Activated CD8-positive, alpha-beta T cell treated with anti-CD3 and anti-CD28 coated beads, Interleukin-2, amount 10 ng/mL, durations not matched to agents 7 days and 5 days (primary cell): ENCODE data around the gene HAUS3. TPM values are rescaled to one million over a fixed set of nuclear protein-coding genes. Genes with fewer than 3 reads are reported as not detected.

Source experiments
- ATAC-seq: fragments of 150-1000 bp; cut with Tn5 transposase; one replicate; pipeline ENCODE4 v1.10.0; 2021; ENCODE audit warnings: moderate library complexity
- CTCF ChIA-PET: fragments of 350-600 bp; sonication (Branson Sonifier 250); formaldehyde crosslinking; loops from one replicate; lab custom pipeline; 2021; ENCODE audit warnings: antibody characterized with exemption; lab: Charles Lee
- POLR2A ChIA-PET: fragments of 350-600 bp; sonication (Branson Sonifier 250); formaldehyde crosslinking; loops from one replicate; lab custom pipeline; 2021; ENCODE audit warnings: antibody characterized with exemption; lab: Charles Lee
- DNase-seq: peaks from one replicate; pipeline ENCODE4 v3.0.0-alpha.2; 2020
- H3K27ac Mint-ChIP-seq: one replicate; pipeline ENCODE4 v1.8.0; 2021; ENCODE audit warnings: mild to moderate bottlenecking, mixed read lengths
- H3K27me3 Mint-ChIP-seq: one replicate; pipeline ENCODE4 v1.8.0; 2021; ENCODE audit warnings: low read depth, mixed read lengths
- H3K36me3 Mint-ChIP-seq: one replicate; pipeline ENCODE4 v1.8.0; 2021; ENCODE audit warnings: low read depth, mixed read lengths
- H3K4me1 Mint-ChIP-seq: one replicate; pipeline ENCODE4 v1.8.0; 2021; ENCODE audit warnings: low read depth, mixed read lengths
- H3K4me3 Mint-ChIP-seq: one replicate; pipeline ENCODE4 v1.8.0; 2021; ENCODE audit warnings: mild to moderate bottlenecking, mixed read lengths
- H3K9me3 Mint-ChIP-seq: one replicate; pipeline ENCODE4 v1.8.0; 2022; ENCODE audit warnings: mixed read lengths; ENCODE audit not compliant: insufficient read depth
- total RNA-seq, 2 experiments: library from RNA; stranded (reverse); gene quantifications; one replicate each; pipeline ENCODE4 v1.2.3, GENCODE V29; 2021

The HAUS3 gene
- total RNA-seq, 2 experiments from 2014 or later = 22.0 to 25.8 TPM

GRCh38 chr4:2274320-2275043 lies 32.6 kb upstream of the HAUS3 start:
- Mint-ChIP-seq H3K4me1 (no peaks in the 10 kb centered on the region), H3K4me3 (no peak overlapping the region), H3K27me3 (no peaks in the 10 kb centered on the region), H3K27ac (no peak overlapping the region), H3K9me3 (no peaks in the 10 kb centered on the region), H3K36me3 (no peaks in the 10 kb centered on the region)
- DNase-seq = no peak
- POLR2A ChIA-PET = no interaction called here
- CTCF ChIA-PET = no interaction called here
- ATAC-seq = no peak

GRCh38 chr4:2273657-2274319 lies 31.9 kb upstream of the HAUS3 start:
- Mint-ChIP-seq H3K36me3 (no peaks in the 10 kb centered on the region), H3K9me3 (no peaks in the 10 kb centered on the region), H3K27ac (no peak overlapping the region), H3K27me3 (no peaks in the 10 kb centered on the region), H3K4me1 (no peaks in the 10 kb centered on the region), H3K4me3 (no peak overlapping the region)
- ChIA-PET CTCF (no interaction called here), POLR2A (no interaction called here)
- ATAC-seq = no peak
- no peak for DNase-seq

- ChIA-PET POLR2A (no interaction called here), CTCF (no interaction called here)
- no peaks in the 10 kb centered on the region for H3K27me3 Mint-ChIP-seq
- no peak overlapping the region for H3K4me3 Mint-ChIP-seq
- DNase-seq (no peak), ATAC-seq (no peak)
- H3K4me1 Mint-ChIP-seq = no peaks in the 10 kb centered on the region
- H3K9me3 Mint-ChIP-seq = no peaks in the 10 kb centered on the region
- no peak overlapping the region for H3K27ac Mint-ChIP-seq
- H3K36me3 Mint-ChIP-seq = no peaks in the 10 kb centered on the region
Observed at GRCh38 chr4:2273221-2273620, 31.3 kb upstream of the HAUS3 start.

- CTCF ChIA-PET = no interaction called here
- no peak for ATAC-seq
- POLR2A ChIA-PET = no interaction called here
- Mint-ChIP-seq H3K27ac (no peak overlapping the region), H3K4me1 (no peaks in the 10 kb centered on the region), H3K9me3 (no peaks in the 10 kb centered on the region), H3K36me3 (no peaks in the 10 kb centered on the region), H3K4me3 (no peak overlapping the region), H3K27me3 (no peaks in the 10 kb centered on the region)
- DNase-seq = no peak
Observed at GRCh38 chr4:2272828-2273120, 30.9 kb upstream of the HAUS3 start.

- ChIA-PET CTCF (no interaction called here), POLR2A (interaction anchor here (0.6 to 1.1 kb wide), 2 partner anchors 10 to 23 kb away, joined by 3 to 4 read pairs; partner anchors contain the start of gene MXD4)
- no peak overlapping the region for H3K27ac Mint-ChIP-seq
- H3K9me3 Mint-ChIP-seq = no peaks in the 10 kb centered on the region
- H3K4me3 Mint-ChIP-seq = no peak overlapping the region
- DNase-seq (no peak), ATAC-seq (no peak)
- no peaks in the 10 kb centered on the region for H3K36me3 Mint-ChIP-seq
- no peaks in the 10 kb centered on the region for H3K4me1 Mint-ChIP-seq
- no peaks in the 10 kb centered on the region for H3K27me3 Mint-ChIP-seq
Observed at GRCh38 chr4:2272026-2272827, 30.3 kb upstream of the HAUS3 start.

- POLR2A ChIA-PET = interaction anchor here (1.1 kb wide), 1 partner anchor 9 kb away, joined by 4 read pairs; the partner anchor contains the start of gene MXD4
- Mint-ChIP-seq H3K27me3 (no peaks in the 10 kb centered on the region), H3K36me3 (no peaks in the 10 kb centered on the region), H3K9me3 (no peaks in the 10 kb centered on the region), H3K4me3 (no peak overlapping the region), H3K27ac (no peak overlapping the region), H3K4me1 (no peaks in the 10 kb centered on the region)
- CTCF ChIA-PET = no interaction called here
- no peak for DNase-seq
- no peak for ATAC-seq
Observed at GRCh38 chr4:2271279-2272025, 29.5 kb upstream of the HAUS3 start.

- no peaks in the 10 kb centered on the region for H3K36me3 Mint-ChIP-seq
- POLR2A ChIA-PET = no interaction called here
- H3K27me3 Mint-ChIP-seq = no peaks in the 10 kb centered on the region
- no peaks in the 10 kb centered on the region for H3K9me3 Mint-ChIP-seq
- no peaks in the 10 kb centered on the region for H3K4me1 Mint-ChIP-seq
- H3K4me3 Mint-ChIP-seq = no peak overlapping the region
- CTCF ChIA-PET = no interaction called here
- H3K27ac Mint-ChIP-seq = no peak overlapping the region
- DNase-seq = no peak
- ATAC-seq = no peak
Observed at GRCh38 chr4:2270341-2271165, 28.6 kb upstream of the HAUS3 start.

- POLR2A ChIA-PET = interaction anchor here (0.6 kb wide), 1 partner anchor 347 kb away, joined by 3 read pairs; no protein-coding TSS in a partner anchor
- no peak overlapping the region for H3K27ac Mint-ChIP-seq
- DNase-seq (no peak), ATAC-seq (no peak)
- CTCF ChIA-PET = no interaction called here
- H3K4me1 Mint-ChIP-seq = no peaks in the 10 kb centered on the region
- H3K27me3 Mint-ChIP-seq = no peaks in the 10 kb centered on the region
- H3K9me3 Mint-ChIP-seq = no peaks in the 10 kb centered on the region
- H3K4me3 Mint-ChIP-seq = no peak overlapping the region
- no peaks in the 10 kb centered on the region for H3K36me3 Mint-ChIP-seq
Observed at GRCh38 chr4:2269618-2270163, 27.8 kb upstream of the HAUS3 start.

GRCh38 chr4:2269206-2269531 lies 27.2 kb upstream of the HAUS3 start:
- Mint-ChIP-seq H3K4me1 (no peaks in the 10 kb centered on the region), H3K4me3 (no peak overlapping the region), H3K27me3 (no peaks in the 10 kb centered on the region), H3K27ac (no peak overlapping the region), H3K9me3 (no peaks in the 10 kb centered on the region), H3K36me3 (no peaks in the 10 kb centered on the region)
- ChIA-PET POLR2A (interaction anchor here (0.6 kb wide), 1 partner anchor 347 kb away, joined by 3 read pairs; no protein-coding TSS in a partner anchor), CTCF (no interaction called here)
- DNase-seq = no peak
- ATAC-seq = no peak

- Mint-ChIP-seq H3K36me3 (no peaks in the 10 kb centered on the region), H3K9me3 (no peaks in the 10 kb centered on the region)
- no peak for ATAC-seq
Observed at GRCh38 chr4:2268357-2269205, 26.7 kb upstream of the HAUS3 start.

More at GRCh38 chr4:2268357-2269205, 26.7 kb upstream of the HAUS3 start:
- ChIA-PET CTCF (no interaction called here), POLR2A (interaction anchor here (0.6 kb wide), 1 partner anchor 348 kb away, joined by 3 read pairs; no protein-coding TSS in a partner anchor)
- Mint-ChIP-seq H3K27ac (no peak overlapping the region), H3K27me3 (no peaks in the 10 kb centered on the region), H3K4me1 (no peaks in the 10 kb centered on the region), H3K4me3 (no peak overlapping the region)
- DNase-seq = no peak
